ES-I3 (cell line): ENCODE results near the gene NCAPH2.

ENCODE experiments used
- H3K36me3 ChIP-seq: 2 replicates; pipeline ENCODE4 v1.6.1; 2013; ENCODE audit warnings: mild to moderate bottlenecking, low read length, control low read depth, moderate library complexity; ENCODE audit not compliant: insufficient read depth
- H3K4me1 ChIP-seq: 2 replicates; pipeline ENCODE4 v1.6.1; 2013; ENCODE audit warnings: mild to moderate bottlenecking, control low read depth, low read length; ENCODE audit not compliant: insufficient read depth
- H3K9ac ChIP-seq: 2 replicates; pipeline ENCODE4 v1.6.1; 2013; ENCODE audit warnings: low read depth, mild to moderate bottlenecking, low read length, moderate library complexity
- H3K9me3 ChIP-seq: 2 replicates; pipeline ENCODE4 v1.6.1; 2013; ENCODE audit warnings: mild to moderate bottlenecking, low read length, moderate library complexity; ENCODE audit not compliant: control insufficient read depth, insufficient read depth

Gene NCAPH2

GRCh38 chr22:50481440-50482106, 26.5 kb upstream of the NCAPH2 start, which contains the start of gene ADM2:
TSS of gene ADM2 (plus strand) at chr22:50481543. CDS start at chr22:50481848, 305 bp downstream.
- Histone ChIP-seq H3K9ac (peak within 1 kb of the TSS; percentile 57), H3K36me3 (no peaks in the 10 kb centered on the region; the same call in 1 of the 2 replicates), H3K4me1 (peaks cover 7% of the 10 kb centered on the region; the same call in 1 of the 2 replicates), H3K9me3 (no peaks in the 10 kb centered on the region)

- Histone ChIP-seq H3K4me1 (no peaks in the 10 kb centered on the region), H3K36me3 (no peaks in the 10 kb centered on the region; the same call in 1 of the 2 replicates), H3K9me3 (no peaks in the 10 kb centered on the region), H3K9ac (peak overlapping the region; percentile 57)
These were observed 25.6 kb upstream of the NCAPH2 start for GRCh38 chr22:50482107-50483074.

GRCh38 chr22:50483106-50483505, 24.9 kb upstream of the NCAPH2 start:
- Histone ChIP-seq H3K4me1 (no peaks in the 10 kb centered on the region), H3K36me3 (no peaks in the 10 kb centered on the region; the same call in 1 of the 2 replicates), H3K9me3 (no peaks in the 10 kb centered on the region), H3K9ac (no peak overlapping the region)

- Histone ChIP-seq H3K4me1 (no peaks in the 10 kb centered on the region), H3K36me3 (no peaks in the 10 kb centered on the region; the same call in 1 of the 2 replicates), H3K9ac (no peak overlapping the region), H3K9me3 (no peaks in the 10 kb centered on the region)
These were observed 24.5 kb upstream of the NCAPH2 start for GRCh38 chr22:50483556-50483955.

GRCh38 chr22:50483977-50484853, 23.8 kb upstream of the NCAPH2 start:
- no peaks in the 10 kb centered on the region for H3K4me1 ChIP-seq
- no peaks in the 10 kb centered on the region for H3K9me3 ChIP-seq
- H3K9ac ChIP-seq: no peak overlapping the region
- no peaks in the 10 kb centered on the region; the same call in 1 of the 2 replicates for H3K36me3 ChIP-seq

GRCh38 chr22:50485221-50486131, 22.5 kb upstream of the NCAPH2 start:
- Histone ChIP-seq H3K9me3 (no peaks in the 10 kb centered on the region), H3K36me3 (no peaks in the 10 kb centered on the region; the same call in 1 of the 2 replicates), H3K9ac (no peak overlapping the region), H3K4me1 (no peaks in the 10 kb centered on the region)

- Histone ChIP-seq H3K36me3 (no peaks in the 10 kb centered on the region; the same call in 1 of the 2 replicates), H3K4me1 (no peaks in the 10 kb centered on the region), H3K9me3 (no peaks in the 10 kb centered on the region), H3K9ac (no peak within 1 kb of the TSS)
These were observed 21.3 kb upstream of the NCAPH2 start, which contains the start of gene MIOX for GRCh38 chr22:50486561-50487289. TSS of gene MIOX (plus strand) at chr22:50486859. CDS start at chr22:50486898, 39 bp downstream.

GRCh38 chr22:50487290-50488005, 20.6 kb upstream of the NCAPH2 start:
- Histone ChIP-seq H3K4me1 (no peaks in the 10 kb centered on the region), H3K36me3 (no peaks in the 10 kb centered on the region; the same call in 1 of the 2 replicates), H3K9me3 (no peaks in the 10 kb centered on the region), H3K9ac (no peak overlapping the region)

- Histone ChIP-seq H3K9me3 (no peaks in the 10 kb centered on the region), H3K36me3 (no peaks in the 10 kb centered on the region), H3K9ac (no peak overlapping the region), H3K4me1 (no peaks in the 10 kb centered on the region)
These were observed 19.9 kb upstream of the NCAPH2 start for GRCh38 chr22:50488006-50488677.

- H3K9me3 ChIP-seq: no peaks in the 10 kb centered on the region
- H3K9ac ChIP-seq: no peak overlapping the region
- no peaks in the 10 kb centered on the region for H3K4me1 ChIP-seq
- no peaks in the 10 kb centered on the region for H3K36me3 ChIP-seq
These were observed 19.1 kb upstream of the NCAPH2 start for GRCh38 chr22:50488886-50489285.

GRCh38 chr22:50489363-50490243, 18.4 kb upstream of the NCAPH2 start:
- H3K9me3 ChIP-seq: no peaks in the 10 kb centered on the region
- no peak overlapping the region for H3K9ac ChIP-seq
- H3K4me1 ChIP-seq: no peaks in the 10 kb centered on the region
- H3K36me3 ChIP-seq: no peaks in the 10 kb centered on the region
